Omental fat pad (tissue), 4 donors: Measurements from ENCODE around the gene PLXNC1. TPM values are rescaled to one million over a fixed set of nuclear protein-coding genes. Genes with fewer than 3 reads are reported as not detected.

Experiments used
- ATAC-seq: fragments of 150-250 bp; one replicate; pipeline ENCODE4 v1.9.1; 2016; ENCODE audit warnings: mild to moderate bottlenecking, moderate library complexity; ENCODE audit not compliant: low FRiP score
- DNase-seq: peaks from one replicate; pipeline ENCODE4 v3.0.0-alpha.2; 2019; ENCODE audit warnings: low spot score
- CTCF ChIP-seq, 3 donors: fragments of 450-650 bp; IDR thresholded peaks; one replicate each; pipeline ENCODE4 v1.5.1; 2016 to 2017; ENCODE audit warnings: antibody characterized with exemption in 3 of 3, mild to moderate bottlenecking in 3 of 3, moderate library complexity in 2 of 3
- total RNA-seq, 4 donors: library from RNA; depleted of rRNA; stranded (reverse); fragments of >200 nt; gene quantifications; one replicate each; pipeline ENCODE4 v1.1.0, GENCODE V29; 2016

PLXNC1 gene
- total RNA-seq, 4 donors from 2014 or later: 4.2 to 42.7 (median 8.6) TPM

DNA sequence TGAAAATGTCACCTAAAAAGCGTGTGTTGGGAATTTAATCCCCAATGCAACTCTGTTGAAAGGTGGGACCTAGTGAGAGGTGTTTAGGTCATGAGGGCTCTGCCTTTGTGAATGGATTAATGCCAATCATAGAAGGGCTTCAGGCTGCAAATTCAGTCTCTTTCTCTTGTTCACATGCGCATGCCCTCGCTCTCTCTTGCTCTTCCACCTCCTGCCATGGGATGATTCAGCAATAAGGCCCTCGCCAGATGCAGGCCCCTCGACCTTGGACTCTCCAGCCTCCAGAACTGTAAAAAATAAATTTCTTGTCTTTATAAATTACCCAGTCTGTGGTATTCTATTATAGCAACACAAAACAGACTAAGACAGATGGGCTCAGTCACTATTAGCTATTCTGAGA is 55.4 kb downstream of the PLXNC1 start:
- ATAC-seq (no peak), DNase-seq (no peak)
- TF ChIP-seq CTCF (IDR thresholded peaks at IDR 0.05): no peak

DNA sequence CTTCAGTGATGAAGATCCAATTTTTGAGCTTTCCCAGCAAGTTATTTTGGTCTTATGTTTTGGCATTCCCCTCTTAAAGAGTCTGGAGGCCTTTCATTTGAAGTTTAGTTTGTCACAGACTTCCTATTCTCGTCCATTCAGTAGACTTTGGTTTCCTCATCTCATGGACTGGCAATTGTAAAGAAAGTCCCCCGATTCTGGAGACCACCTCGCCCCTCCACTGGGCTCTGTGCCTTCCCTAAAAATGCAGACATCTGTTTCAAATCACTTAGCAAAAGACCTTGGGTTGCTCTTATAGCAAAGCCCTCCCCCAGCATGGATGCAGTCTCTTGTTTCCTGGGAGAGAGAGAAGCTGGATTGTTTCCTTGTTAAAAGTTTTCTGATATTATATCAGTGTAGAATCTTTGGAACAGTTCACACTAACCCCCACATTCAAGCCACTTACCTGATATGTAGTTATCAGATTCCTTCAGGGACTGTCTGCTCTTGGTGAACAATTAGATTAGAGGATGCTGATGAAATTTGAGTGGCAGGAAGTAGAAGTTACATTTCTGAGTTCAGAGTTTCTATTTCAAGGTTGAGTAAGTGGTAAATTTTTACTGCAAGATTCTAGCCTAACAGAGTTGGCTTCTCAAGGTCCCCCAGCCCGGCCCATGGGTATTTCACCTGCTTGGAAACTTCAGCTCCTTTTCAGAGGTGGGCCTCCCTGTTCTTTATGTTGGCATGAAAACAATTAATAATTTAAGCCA is 56.3 kb downstream of the PLXNC1 start:
- DNase-seq (no peak), ATAC-seq (no peak)
- no peak for TF ChIP-seq CTCF (IDR thresholded peaks at IDR 0.05)

GRCh38 chr12:94205822-94206221 is 57.4 kb downstream of the PLXNC1 start:
- DNase-seq (no peak), ATAC-seq (no peak)
- TF ChIP-seq CTCF (IDR thresholded peaks at IDR 0.05): no peak

- TF ChIP-seq CTCF (IDR thresholded peaks at IDR 0.05): no peak
- no peak for ATAC-seq
- no peak for DNase-seq
Measured at GRCh38 chr12:94206886-94207285, 58.5 kb downstream of the PLXNC1 start.

DNA sequence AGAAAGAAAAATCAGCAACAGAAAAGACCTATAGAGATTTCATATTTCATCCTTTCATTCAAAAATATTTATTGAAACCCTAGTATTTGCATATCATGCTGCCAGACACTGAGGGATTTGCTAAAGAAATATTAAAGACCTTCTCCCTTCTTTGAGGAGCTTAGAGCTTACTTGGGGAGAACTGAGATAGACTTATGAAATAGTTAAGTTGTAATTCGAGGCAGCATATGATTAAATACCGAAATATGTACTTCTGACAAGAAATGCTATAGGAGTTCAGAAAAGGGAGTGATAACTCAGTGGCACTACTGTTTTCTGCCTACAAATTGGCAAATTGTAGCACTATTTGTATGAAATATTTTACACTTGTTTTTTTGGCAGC is 59.1 kb downstream of the PLXNC1 start:
- DNase-seq (no peak), ATAC-seq (no peak)
- TF ChIP-seq CTCF (IDR thresholded peaks at IDR 0.05): no peak

- no peak for ATAC-seq
- TF ChIP-seq CTCF (IDR thresholded peaks at IDR 0.05): no peak
Measured at GRCh38 chr12:94207849-94208621, 59.7 kb downstream of the PLXNC1 start.

GRCh38 chr12:94208622-94208966 is 60.2 kb downstream of the PLXNC1 start:
- DNase-seq: no peak
- no peak for ATAC-seq
- TF ChIP-seq CTCF (IDR thresholded peaks at IDR 0.05): no peak

More at GRCh38 chr12:94207849-94208621, 59.7 kb downstream of the PLXNC1 start:
- DNase-seq: no peak
